HepG2 (cell line): ENCODE results near the gene NFAT5. TPM values are rescaled to one million over a fixed set of nuclear protein-coding genes. Genes with fewer than 3 reads are reported as not detected.

Experiments
- AGO2 ChIP-seq: fragments of 200-400 bp; formaldehyde crosslinking; optimal IDR thresholded peaks from 2 replicates; pipeline ENCODE3; 2017; ENCODE audit warnings: mild to moderate bottlenecking, low read depth, low read length, moderate library complexity
- BCL6 ChIP-seq: IDR thresholded peaks from 2 replicates; pipeline ENCODE4 v1.6.1; 2016; ENCODE audit warnings: missing genetic modification reagents, missing compliant biosample characterization
- CEBPB ChIP-seq: IDR thresholded peaks from 2 replicates; pipeline ENCODE4 v1.6.1; 2011; ENCODE audit warnings: low read depth, low read length, improper control_type of control experiment, borderline replicate concordance
- FOXP1 ChIP-seq, 2 experiments: fragments of 450-650 bp in 1 of 2; IDR thresholded peaks; 2 replicates each; pipeline ENCODE4 v1.6.1; 2017 to 2018; ENCODE audit warnings: antibody characterized with exemption in 1 of 2
- HMG20A ChIP-seq: IDR thresholded peaks from 2 replicates; pipeline ENCODE4 v1.6.1; 2016; ENCODE audit warnings: borderline replicate concordance
- MED1 ChIP-seq: sonication (generic); formaldehyde crosslinking; IDR thresholded peaks from 2 replicates; pipeline ENCODE4 v1.4.0; 2020; ENCODE audit warnings: missing genetic modification reagents
- NCOA2 ChIP-seq: sonication (generic); formaldehyde crosslinking; IDR thresholded peaks from 2 replicates; pipeline ENCODE4 v1.8.0; 2022; ENCODE audit warnings: inconsistent platforms
- NCOR1 ChIP-seq: fragments of 200-600 bp; sonication (generic); IDR thresholded peaks from 2 replicates; pipeline ENCODE4 v1.7.0; 2017; ENCODE audit warnings: antibody characterized with exemption, low read length, borderline replicate concordance
- NFIC ChIP-seq: IDR thresholded peaks from 2 replicates; pipeline ENCODE4 v1.6.1; 2012; ENCODE audit warnings: mild to moderate bottlenecking, low read length, inconsistent platforms
- NR2F2 ChIP-seq: IDR thresholded peaks from 2 replicates; pipeline ENCODE4 v1.6.1; 2012; ENCODE audit warnings: low read depth, inconsistent platforms, borderline replicate concordance
- SRY ChIP-seq: sonication (generic); formaldehyde crosslinking; IDR thresholded peaks from 2 replicates; pipeline ENCODE4 v1.8.0; 2022; ENCODE audit warnings: mild to moderate bottlenecking, missing genetic modification reagents
- TCF7 ChIP-seq: sonication (generic); IDR thresholded peaks from 2 replicates; pipeline ENCODE4 v1.6.1; 2016; ENCODE audit warnings: antibody characterized with exemption, low read depth
- ZNF350 ChIP-seq: sonication (generic); formaldehyde crosslinking; IDR thresholded peaks from 2 replicates; pipeline ENCODE4 v1.4.0; 2020; ENCODE audit warnings: mild to moderate bottlenecking, low read depth, missing genetic modification reagents, borderline replicate concordance
- polyA plus RNA-seq, 8 experiments: library from polyadenylated mRNA; depleted of rRNA in 3 of 8; stranded (reverse) in 7 of 8; unstranded in 1 of 8; fragments of >200 nt; fragmentation: Illumina TruSeq in 4 of 8; extraction: Trizol in 4 of 8; gene quantifications; 2 replicates each; pipeline versions ENCODE4 v1.2.1 to v1.2.3, GENCODE V29; 2011 to 2016; ENCODE audit warnings: low read depth in 4 of 8, missing spikeins in 1 of 8, mixed read lengths in 1 of 8; ENCODE audit not compliant: insufficient read depth in 1 of 8
- total RNA-seq, 5 experiments: library from RNA; depleted of rRNA; stranded (reverse); fragments of >200 nt; fragmentation: Illumina TruSeq; extraction: Trizol; gene quantifications; 2 replicates each; pipeline ENCODE4 v1.2.3, GENCODE V29; 2016; ENCODE audit warnings: low read depth in 1 of 5
- TF ChIP-seq, protein P1 (sequence below): sonication (generic); formaldehyde crosslinking; IDR thresholded peaks from 2 replicates; pipeline ENCODE4 v1.5.0; 2020; ENCODE audit warnings: mild to moderate bottlenecking, missing genetic modification reagents, borderline replicate concordance
- TF ChIP-seq, protein P2 (sequence below): IDR thresholded peaks from 2 replicates; pipeline ENCODE4 v1.6.1; 2016; ENCODE audit warnings: mild to moderate bottlenecking
- TF ChIP-seq, protein P3 (sequence below): sonication (generic); formaldehyde crosslinking; IDR thresholded peaks from 2 replicates; pipeline ENCODE4 v1.4.0; 2020; ENCODE audit warnings: missing genetic modification reagents

The NFAT5 gene
- total and polyA plus RNA-seq, 2 of the 13 experiments (the other 11 are each of a cell fraction or from before 2014, with no cell fraction given), result 20.5 to 54.3 TPM

DNA sequence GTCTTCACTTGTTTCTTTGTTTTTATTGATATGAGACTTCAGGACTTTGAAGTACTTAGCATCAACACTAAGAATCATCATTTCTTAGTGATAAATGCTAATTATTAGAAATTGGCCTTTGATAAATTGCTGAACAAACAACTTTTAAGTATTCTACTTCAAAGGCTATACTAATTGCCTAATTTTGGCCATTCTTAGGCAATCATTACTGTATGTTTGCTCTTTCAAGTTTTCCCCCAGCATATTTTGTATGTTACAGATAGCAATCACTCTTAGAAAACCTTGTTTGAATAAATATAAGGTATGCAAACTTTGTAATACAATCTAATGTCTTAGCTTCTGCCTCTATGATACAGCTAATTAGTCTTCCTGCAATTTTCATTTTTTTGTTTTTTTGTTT lies 114.6 kb downstream of the NFAT5 start (continued):
- TF ChIP-seq, protein P1, sequence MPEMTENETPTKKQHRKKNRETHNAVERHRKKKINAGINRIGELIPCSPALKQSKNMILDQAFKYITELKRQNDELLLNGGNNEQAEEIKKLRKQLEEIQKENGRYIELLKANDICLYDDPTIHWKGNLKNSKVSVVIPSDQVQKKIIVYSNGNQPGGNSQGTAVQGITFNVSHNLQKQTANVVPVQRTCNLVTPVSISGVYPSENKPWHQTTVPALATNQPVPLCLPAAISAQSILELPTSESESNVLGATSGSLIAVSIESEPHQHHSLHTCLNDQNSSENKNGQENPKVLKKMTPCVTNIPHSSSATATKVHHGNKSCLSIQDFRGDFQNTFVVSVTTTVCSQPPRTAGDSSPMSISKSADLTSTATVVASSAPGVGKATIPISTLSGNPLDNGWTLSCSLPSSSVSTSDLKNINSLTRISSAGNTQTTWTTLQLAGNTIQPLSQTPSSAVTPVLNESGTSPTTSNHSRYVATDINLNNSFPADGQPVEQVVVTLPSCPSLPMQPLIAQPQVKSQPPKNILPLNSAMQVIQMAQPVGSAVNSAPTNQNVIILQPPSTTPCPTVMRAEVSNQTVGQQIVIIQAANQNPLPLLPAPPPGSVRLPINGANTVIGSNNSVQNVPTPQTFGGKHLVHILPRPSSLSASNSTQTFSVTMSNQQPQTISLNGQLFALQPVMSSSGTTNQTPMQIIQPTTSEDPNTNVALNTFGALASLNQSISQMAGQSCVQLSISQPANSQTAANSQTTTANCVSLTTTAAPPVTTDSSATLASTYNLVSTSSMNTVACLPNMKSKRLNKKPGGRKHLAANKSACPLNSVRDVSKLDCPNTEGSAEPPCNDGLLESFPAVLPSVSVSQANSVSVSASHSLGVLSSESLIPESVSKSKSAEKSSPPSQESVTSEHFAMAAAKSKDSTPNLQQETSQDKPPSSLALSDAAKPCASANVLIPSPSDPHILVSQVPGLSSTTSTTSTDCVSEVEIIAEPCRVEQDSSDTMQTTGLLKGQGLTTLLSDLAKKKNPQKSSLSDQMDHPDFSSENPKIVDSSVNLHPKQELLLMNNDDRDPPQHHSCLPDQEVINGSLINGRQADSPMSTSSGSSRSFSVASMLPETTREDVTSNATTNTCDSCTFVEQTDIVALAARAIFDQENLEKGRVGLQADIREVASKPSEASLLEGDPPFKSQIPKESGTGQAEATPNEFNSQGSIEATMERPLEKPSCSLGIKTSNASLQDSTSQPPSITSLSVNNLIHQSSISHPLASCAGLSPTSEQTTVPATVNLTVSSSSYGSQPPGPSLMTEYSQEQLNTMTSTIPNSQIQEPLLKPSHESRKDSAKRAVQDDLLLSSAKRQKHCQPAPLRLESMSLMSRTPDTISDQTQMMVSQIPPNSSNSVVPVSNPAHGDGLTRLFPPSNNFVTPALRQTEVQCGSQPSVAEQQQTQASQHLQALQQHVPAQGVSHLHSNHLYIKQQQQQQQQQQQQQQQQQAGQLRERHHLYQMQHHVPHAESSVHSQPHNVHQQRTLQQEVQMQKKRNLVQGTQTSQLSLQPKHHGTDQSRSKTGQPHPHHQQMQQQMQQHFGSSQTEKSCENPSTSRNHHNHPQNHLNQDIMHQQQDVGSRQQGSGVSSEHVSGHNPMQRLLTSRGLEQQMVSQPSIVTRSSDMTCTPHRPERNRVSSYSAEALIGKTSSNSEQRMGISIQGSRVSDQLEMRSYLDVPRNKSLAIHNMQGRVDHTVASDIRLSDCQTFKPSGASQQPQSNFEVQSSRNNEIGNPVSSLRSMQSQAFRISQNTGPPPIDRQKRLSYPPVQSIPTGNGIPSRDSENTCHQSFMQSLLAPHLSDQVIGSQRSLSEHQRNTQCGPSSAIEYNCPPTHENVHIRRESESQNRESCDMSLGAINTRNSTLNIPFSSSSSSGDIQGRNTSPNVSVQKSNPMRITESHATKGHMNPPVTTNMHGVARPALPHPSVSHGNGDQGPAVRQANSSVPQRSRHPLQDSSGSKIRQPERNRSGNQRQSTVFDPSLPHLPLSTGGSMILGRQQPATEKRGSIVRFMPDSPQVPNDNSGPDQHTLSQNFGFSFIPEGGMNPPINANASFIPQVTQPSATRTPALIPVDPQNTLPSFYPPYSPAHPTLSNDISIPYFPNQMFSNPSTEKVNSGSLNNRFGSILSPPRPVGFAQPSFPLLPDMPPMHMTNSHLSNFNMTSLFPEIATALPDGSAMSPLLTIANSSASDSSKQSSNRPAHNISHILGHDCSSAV (CRISPR knock-in tag), result no peak
- peak; percentile 81 for TF ChIP-seq NCOA2 (CRISPR knock-in tag)
- TF ChIP-seq SRY (CRISPR knock-in tag), result no peak
- peak; percentile 18 for TF ChIP-seq AGO2
- peak; percentile 90; the same call in 1 of the 2 replicates for TF ChIP-seq TCF7
- TF ChIP-seq BCL6 (CRISPR knock-in tag), result peak; percentile 77
- TF ChIP-seq, protein P2, sequence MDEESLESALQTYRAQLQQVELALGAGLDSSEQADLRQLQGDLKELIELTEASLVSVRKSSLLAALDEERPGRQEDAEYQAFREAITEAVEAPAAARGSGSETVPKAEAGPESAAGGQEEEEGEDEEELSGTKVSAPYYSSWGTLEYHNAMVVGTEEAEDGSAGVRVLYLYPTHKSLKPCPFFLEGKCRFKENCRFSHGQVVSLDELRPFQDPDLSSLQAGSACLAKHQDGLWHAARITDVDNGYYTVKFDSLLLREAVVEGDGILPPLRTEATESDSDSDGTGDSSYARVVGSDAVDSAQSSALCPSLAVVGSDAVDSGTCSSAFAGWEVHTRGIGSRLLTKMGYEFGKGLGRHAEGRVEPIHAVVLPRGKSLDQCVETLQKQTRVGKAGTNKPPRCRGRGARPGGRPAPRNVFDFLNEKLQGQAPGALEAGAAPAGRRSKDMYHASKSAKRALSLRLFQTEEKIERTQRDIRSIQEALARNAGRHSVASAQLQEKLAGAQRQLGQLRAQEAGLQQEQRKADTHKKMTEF, result peak; percentile 61; the same call in 1 of the 2 replicates
- TF ChIP-seq MED1 (CRISPR knock-in tag), result 0 out of 2 replicates have a peak, but pooled peaks have one; percentile 25
- peak; percentile 99 for TF ChIP-seq CEBPB
- 0 out of 2 replicates have a peak, but pooled peaks have one; percentile 38 for TF ChIP-seq NFIC
- TF ChIP-seq, protein P3, sequence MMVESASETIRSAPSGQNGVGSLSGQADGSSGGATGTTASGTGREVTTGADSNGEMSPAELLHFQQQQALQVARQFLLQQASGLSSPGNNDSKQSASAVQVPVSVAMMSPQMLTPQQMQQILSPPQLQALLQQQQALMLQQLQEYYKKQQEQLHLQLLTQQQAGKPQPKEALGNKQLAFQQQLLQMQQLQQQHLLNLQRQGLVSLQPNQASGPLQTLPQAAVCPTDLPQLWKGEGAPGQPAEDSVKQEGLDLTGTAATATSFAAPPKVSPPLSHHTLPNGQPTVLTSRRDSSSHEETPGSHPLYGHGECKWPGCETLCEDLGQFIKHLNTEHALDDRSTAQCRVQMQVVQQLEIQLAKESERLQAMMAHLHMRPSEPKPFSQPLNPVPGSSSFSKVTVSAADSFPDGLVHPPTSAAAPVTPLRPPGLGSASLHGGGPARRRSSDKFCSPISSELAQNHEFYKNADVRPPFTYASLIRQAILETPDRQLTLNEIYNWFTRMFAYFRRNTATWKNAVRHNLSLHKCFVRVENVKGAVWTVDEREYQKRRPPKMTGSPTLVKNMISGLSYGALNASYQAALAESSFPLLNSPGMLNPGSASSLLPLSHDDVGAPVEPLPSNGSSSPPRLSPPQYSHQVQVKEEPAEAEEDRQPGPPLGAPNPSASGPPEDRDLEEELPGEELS (CRISPR knock-in tag), result peak; percentile 51; the same call in 1 of the 2 replicates
- TF ChIP-seq NCOR1, result peak; percentile 54; the same call in 1 of the 2 replicates
- TF ChIP-seq HMG20A (CRISPR knock-in tag), result peak; percentile 53; the same call in 1 of the 2 replicates
- TF ChIP-seq NR2F2, result no peak
- TF ChIP-seq FOXP1 (IDR thresholded peaks at IDR 0.05), result no peak
- TF ChIP-seq FOXP1 (CRISPR knock-in tag; IDR thresholded peaks at IDR 0.05), result peak; percentile 65; the same call in 1 of the 2 replicates
- no peak for TF ChIP-seq ZNF350
